Omental fat pad (tissue), 4 donors: ENCODE results near the gene CHAC1. TPM values are rescaled to one million over a fixed set of nuclear protein-coding genes. Genes with fewer than 3 reads are reported as not detected.

Source experiments
- ATAC-seq: fragments of 150-250 bp; one replicate; pipeline ENCODE4 v1.9.1; 2016; ENCODE audit warnings: mild to moderate bottlenecking, moderate library complexity; ENCODE audit not compliant: low FRiP score
- DNase-seq: peaks from one replicate; pipeline ENCODE4 v3.0.0-alpha.2; 2019; ENCODE audit warnings: low spot score
- total RNA-seq, 4 donors: library from RNA; depleted of rRNA; stranded (reverse); fragments of >200 nt; gene quantifications; one replicate each; pipeline ENCODE4 v1.1.0, GENCODE V29; 2016
- TF ChIP-seq, protein P1 (sequence below), 3 donors: fragments of 450-650 bp; IDR thresholded peaks; one replicate each; pipeline ENCODE4 v1.5.1; 2016 to 2017; ENCODE audit warnings: antibody characterized with exemption in 3 of 3, mild to moderate bottlenecking in 3 of 3, moderate library complexity in 2 of 3

The CHAC1 gene
- total RNA-seq, 4 donors from 2014 or later: 0.63 to 63.6 (median 13.4) TPM

GRCh38 chr15:40927873-40928806 lies 25.1 kb upstream of the CHAC1 start:
- no peak for ATAC-seq
- TF ChIP-seq, protein P1, sequence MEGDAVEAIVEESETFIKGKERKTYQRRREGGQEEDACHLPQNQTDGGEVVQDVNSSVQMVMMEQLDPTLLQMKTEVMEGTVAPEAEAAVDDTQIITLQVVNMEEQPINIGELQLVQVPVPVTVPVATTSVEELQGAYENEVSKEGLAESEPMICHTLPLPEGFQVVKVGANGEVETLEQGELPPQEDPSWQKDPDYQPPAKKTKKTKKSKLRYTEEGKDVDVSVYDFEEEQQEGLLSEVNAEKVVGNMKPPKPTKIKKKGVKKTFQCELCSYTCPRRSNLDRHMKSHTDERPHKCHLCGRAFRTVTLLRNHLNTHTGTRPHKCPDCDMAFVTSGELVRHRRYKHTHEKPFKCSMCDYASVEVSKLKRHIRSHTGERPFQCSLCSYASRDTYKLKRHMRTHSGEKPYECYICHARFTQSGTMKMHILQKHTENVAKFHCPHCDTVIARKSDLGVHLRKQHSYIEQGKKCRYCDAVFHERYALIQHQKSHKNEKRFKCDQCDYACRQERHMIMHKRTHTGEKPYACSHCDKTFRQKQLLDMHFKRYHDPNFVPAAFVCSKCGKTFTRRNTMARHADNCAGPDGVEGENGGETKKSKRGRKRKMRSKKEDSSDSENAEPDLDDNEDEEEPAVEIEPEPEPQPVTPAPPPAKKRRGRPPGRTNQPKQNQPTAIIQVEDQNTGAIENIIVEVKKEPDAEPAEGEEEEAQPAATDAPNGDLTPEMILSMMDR (IDR thresholded peaks at IDR 0.05): no peak

GRCh38 chr15:40928821-40929659 lies 24.2 kb upstream of the CHAC1 start, which contains the start of gene DLL4:
Gene DLL4, plus strand, starts transcription at chr15:40929340. Its CDS starts 329 bp downstream, at chr15:40929669.
- TF ChIP-seq, protein P1 (IDR thresholded peaks at IDR 0.05): no peak
- ATAC-seq (peak; percentile 52), DNase-seq (no peak)

More at GRCh38 chr15:40927873-40928806, 25.1 kb upstream of the CHAC1 start:
- DNase-seq: no peak

DNA sequence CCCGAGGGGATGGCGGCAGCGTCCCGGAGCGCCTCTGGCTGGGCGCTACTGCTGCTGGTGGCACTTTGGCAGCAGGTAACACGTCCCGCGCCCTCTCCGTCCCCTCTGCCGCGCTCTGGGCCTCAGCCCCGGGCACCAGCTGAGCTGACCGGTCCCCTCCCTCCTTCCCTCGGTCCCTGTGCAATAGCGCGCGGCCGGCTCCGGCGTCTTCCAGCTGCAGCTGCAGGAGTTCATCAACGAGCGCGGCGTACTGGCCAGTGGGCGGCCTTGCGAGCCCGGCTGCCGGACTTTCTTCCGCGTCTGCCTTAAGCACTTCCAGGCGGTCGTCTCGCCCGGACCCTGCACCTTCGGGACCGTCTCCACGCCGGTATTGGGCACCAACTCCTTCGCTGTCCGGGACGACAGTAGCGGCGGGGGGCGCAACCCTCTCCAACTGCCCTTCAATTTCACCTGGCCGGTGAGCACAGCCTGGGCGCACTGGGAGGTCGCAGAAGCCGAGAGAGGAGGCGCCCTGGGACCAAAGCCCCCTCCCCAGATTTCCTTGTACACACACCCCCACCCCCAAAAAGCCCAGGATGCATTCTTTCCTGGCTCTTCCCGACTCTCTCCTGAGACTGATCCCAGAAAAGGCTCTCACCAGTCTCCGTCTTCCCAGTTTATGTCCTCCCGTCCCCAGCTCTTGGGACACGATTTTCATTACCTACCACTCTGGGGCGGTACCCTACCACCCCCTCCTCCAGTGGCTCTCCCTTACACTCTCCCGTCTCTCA lies 23.4 kb upstream of the CHAC1 start:
- ATAC-seq (peak; percentile 27), DNase-seq (no peak)
- TF ChIP-seq, protein P1 (IDR thresholded peaks at IDR 0.05): no peak

- DNase-seq: no peak
- no peak for ATAC-seq
- TF ChIP-seq, protein P1 (IDR thresholded peaks at IDR 0.05): peak in 1 of 3 donors; percentile 33
Measured at GRCh38 chr15:40930430-40931299, 22.6 kb upstream of the CHAC1 start.

DNA sequence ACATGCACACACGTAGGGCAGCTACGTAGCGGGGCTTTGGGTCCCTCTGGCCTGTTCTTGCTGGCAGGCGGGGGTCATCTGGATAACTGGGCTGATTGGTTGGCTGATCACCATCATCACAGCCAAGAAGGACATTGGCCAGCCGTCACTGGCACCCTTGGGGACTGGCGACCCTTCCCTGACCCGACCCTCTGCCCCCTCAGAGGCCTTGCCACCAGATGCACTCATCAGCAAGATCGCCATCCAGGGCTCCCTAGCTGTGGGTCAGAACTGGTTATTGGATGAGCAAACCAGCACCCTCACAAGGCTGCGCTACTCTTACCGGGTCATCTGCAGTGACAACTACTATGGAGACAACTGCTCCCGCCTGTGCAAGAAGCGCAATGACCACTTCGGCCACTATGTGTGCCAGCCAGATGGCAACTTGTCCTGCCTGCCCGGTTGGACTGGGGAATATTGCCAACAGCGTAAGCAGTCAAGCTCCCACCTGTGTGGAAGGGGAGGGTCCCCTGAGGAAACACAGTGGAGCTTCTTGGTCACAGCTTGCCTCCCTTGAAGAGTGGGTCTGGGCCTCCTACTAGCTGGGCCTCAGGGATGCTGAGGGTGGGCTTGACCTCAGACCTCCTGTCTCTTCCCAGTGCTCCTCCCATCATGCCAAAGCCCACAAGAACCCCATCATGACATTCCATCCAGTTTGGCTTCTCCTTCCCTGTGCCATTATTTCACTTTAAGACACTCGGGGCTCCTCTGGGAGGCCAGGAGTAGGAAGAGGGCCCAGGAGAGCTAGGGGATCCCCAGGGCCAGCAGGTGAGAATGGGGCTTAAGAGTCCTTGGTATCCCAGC lies 21.8 kb upstream of the CHAC1 start:
- ATAC-seq (no peak), DNase-seq (no peak)
- TF ChIP-seq, protein P1 (IDR thresholded peaks at IDR 0.05): no peak
